Memory B cell (primary cell): ENCODE results near the gene FILIP1.
"Not testable (repeated sequence)": the region's sequence is repeated elsewhere in the genome, so short reads cannot be mapped to it uniquely, and the experiment has no call there.

Experiments used
- ATAC-seq: fragments of 150-1000 bp; cut with Tn5 transposase; 2 replicates; pipeline ENCODE4 v1.10.0; 2021; ENCODE audit warnings: low read depth, mild to moderate bottlenecking, moderate library complexity
- DNase-seq, 2 donors: peaks; one replicate each; pipeline ENCODE4 v3.0.0; 2022; ENCODE audit warnings: low spot score in 2 of 2
- H3K27ac Mint-ChIP-seq: one replicate; pipeline ENCODE4 v1.8.0; 2022; ENCODE audit warnings: mild to moderate bottlenecking, moderate library complexity, mixed read lengths
- H3K27me3 Mint-ChIP-seq: one replicate; pipeline ENCODE4 v1.8.0; 2022; ENCODE audit warnings: mixed read lengths
- H3K36me3 Mint-ChIP-seq: one replicate; pipeline ENCODE4 v1.8.0; 2022; ENCODE audit warnings: mild to moderate bottlenecking, mixed read lengths
- H3K4me1 Mint-ChIP-seq: one replicate; pipeline ENCODE4 v1.8.0; 2022; ENCODE audit warnings: mixed read lengths
- H3K4me3 Mint-ChIP-seq: one replicate; pipeline ENCODE4 v1.8.0; 2022; ENCODE audit warnings: mild to moderate bottlenecking, moderate library complexity, mixed read lengths
- H3K9me3 Mint-ChIP-seq: one replicate; pipeline ENCODE4 v1.8.0; 2022; ENCODE audit warnings: mixed read lengths

Gene FILIP1

GRCh38 chr6:75449630-75450206 lies 43.9 kb downstream of the FILIP1 start:
- DNase-seq: no peak

GRCh38 chr6:75446241-75446880 lies 47.2 kb downstream of the FILIP1 start:
- Mint-ChIP-seq H3K36me3 (no peaks in the 10 kb centered on the region), H3K9me3 (peaks cover 6% of the 10 kb centered on the region), H3K4me3 (no peak overlapping the region), H3K27ac (no peak overlapping the region), H3K27me3 (peaks cover 5% of the 10 kb centered on the region), H3K4me1 (no peaks in the 10 kb centered on the region)
- DNase-seq (no peak), ATAC-seq (no peak)

More at GRCh38 chr6:75449630-75450206, 43.9 kb downstream of the FILIP1 start:
- Mint-ChIP-seq H3K9me3 (peaks cover 4% of the 10 kb centered on the region), H3K4me1 (no peaks in the 10 kb centered on the region), H3K27me3 (peaks cover 5% of the 10 kb centered on the region), H3K4me3 (no peak overlapping the region), H3K27ac (no peak overlapping the region), H3K36me3 (no peaks in the 10 kb centered on the region)
- ATAC-seq: no peak

- Mint-ChIP-seq H3K9me3 (peaks cover 6% of the 10 kb centered on the region), H3K36me3 (no peaks in the 10 kb centered on the region), H3K27ac (no peak overlapping the region), H3K27me3 (peaks cover 5% of the 10 kb centered on the region), H3K4me3 (no peak overlapping the region), H3K4me1 (no peaks in the 10 kb centered on the region)
- ATAC-seq: no peak
- DNase-seq: no peak
Observed at GRCh38 chr6:75445738-75446137, 47.9 kb downstream of the FILIP1 start.

GRCh38 chr6:75444899-75445298 lies 48.7 kb downstream of the FILIP1 start:
- H3K4me3 Mint-ChIP-seq: no peak overlapping the region
- H3K4me1 Mint-ChIP-seq: no peaks in the 10 kb centered on the region
- no peak for ATAC-seq
- peaks cover 5% of the 10 kb centered on the region for H3K27me3 Mint-ChIP-seq
- no peak for DNase-seq
- no peaks in the 10 kb centered on the region for H3K36me3 Mint-ChIP-seq
- H3K9me3 Mint-ChIP-seq: peaks cover 6% of the 10 kb centered on the region
- H3K27ac Mint-ChIP-seq: no peak overlapping the region

GRCh38 chr6:75441883-75442282 lies 51.7 kb downstream of the FILIP1 start:
- not testable (repeated sequence) for H3K36me3 Mint-ChIP-seq, H3K27ac Mint-ChIP-seq, ATAC-seq, H3K4me3 Mint-ChIP-seq, DNase-seq, H3K9me3 Mint-ChIP-seq, H3K27me3 Mint-ChIP-seq, H3K4me1 Mint-ChIP-seq

GRCh38 chr6:75441479-75441878 lies 52.1 kb downstream of the FILIP1 start:
- H3K36me3 Mint-ChIP-seq, H3K4me1 Mint-ChIP-seq, ATAC-seq, H3K27ac Mint-ChIP-seq, H3K4me3 Mint-ChIP-seq, H3K9me3 Mint-ChIP-seq, H3K27me3 Mint-ChIP-seq, DNase-seq: not testable (repeated sequence)

DNA sequence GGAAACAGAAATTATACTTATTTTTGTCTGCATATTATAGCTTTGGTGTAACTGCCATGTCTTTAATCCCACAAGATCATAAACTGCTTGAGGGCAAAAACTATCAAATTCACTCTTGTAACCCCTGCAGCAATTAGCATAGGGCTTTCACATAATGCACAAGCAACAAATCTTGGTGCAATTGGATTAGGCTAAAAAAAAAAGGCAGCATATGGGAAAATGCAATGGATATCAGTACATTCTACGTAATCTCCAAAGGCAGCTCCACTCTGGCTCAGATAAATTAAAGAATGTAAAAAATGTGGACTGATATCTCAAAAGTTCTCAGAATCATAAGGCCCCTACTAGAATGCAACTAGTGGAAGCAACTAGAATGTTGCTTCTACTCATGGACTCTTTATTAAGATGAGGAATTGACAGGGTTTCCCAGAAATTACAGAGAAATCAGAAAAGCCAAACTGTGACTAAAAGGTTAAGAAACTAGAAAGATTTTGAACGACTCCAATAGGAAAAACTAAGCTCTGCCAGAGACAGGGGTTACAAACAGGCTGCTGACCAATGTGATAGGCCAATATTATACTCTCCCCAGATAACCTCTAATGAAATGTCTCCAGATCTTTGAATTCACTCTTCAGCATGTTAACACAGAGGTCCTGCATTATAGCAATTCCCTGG lies 55.0 kb downstream of the FILIP1 start:
- Mint-ChIP-seq H3K4me1 (no peaks in the 10 kb centered on the region), H3K4me3 (no peak overlapping the region), H3K36me3 (no peaks in the 10 kb centered on the region), H3K27me3 (peaks cover 2% of the 10 kb centered on the region), H3K9me3 (peaks cover 2% of the 10 kb centered on the region), H3K27ac (no peak overlapping the region)
- ATAC-seq (no peak), DNase-seq (no peak)

GRCh38 chr6:75438013-75438431 lies 55.6 kb downstream of the FILIP1 start:
- peaks cover 2% of the 10 kb centered on the region for H3K9me3 Mint-ChIP-seq
- H3K4me1 Mint-ChIP-seq: no peaks in the 10 kb centered on the region
- DNase-seq: no peak
- no peaks in the 10 kb centered on the region for H3K36me3 Mint-ChIP-seq
- no peak overlapping the region for H3K27ac Mint-ChIP-seq
- no peak overlapping the region for H3K4me3 Mint-ChIP-seq
- no peak for ATAC-seq
- peaks cover 2% of the 10 kb centered on the region for H3K27me3 Mint-ChIP-seq

GRCh38 chr6:75437421-75437891 lies 56.1 kb downstream of the FILIP1 start:
- H3K27me3 Mint-ChIP-seq: peaks cover 2% of the 10 kb centered on the region
- ATAC-seq (no peak), DNase-seq (no peak)
- no peaks in the 10 kb centered on the region for H3K36me3 Mint-ChIP-seq
- no peaks in the 10 kb centered on the region for H3K4me1 Mint-ChIP-seq
- no peak overlapping the region for H3K4me3 Mint-ChIP-seq
- H3K27ac Mint-ChIP-seq: no peak overlapping the region
- no peaks in the 10 kb centered on the region for H3K9me3 Mint-ChIP-seq

GRCh38 chr6:75436869-75437268 lies 56.7 kb downstream of the FILIP1 start:
- H3K9me3 Mint-ChIP-seq: no peaks in the 10 kb centered on the region
- no peaks in the 10 kb centered on the region for H3K36me3 Mint-ChIP-seq
- no peak overlapping the region for H3K27ac Mint-ChIP-seq
- H3K4me1 Mint-ChIP-seq: no peaks in the 10 kb centered on the region
- DNase-seq (no peak), ATAC-seq (no peak)
- no peak overlapping the region for H3K4me3 Mint-ChIP-seq
- peaks cover 2% of the 10 kb centered on the region for H3K27me3 Mint-ChIP-seq

DNA sequence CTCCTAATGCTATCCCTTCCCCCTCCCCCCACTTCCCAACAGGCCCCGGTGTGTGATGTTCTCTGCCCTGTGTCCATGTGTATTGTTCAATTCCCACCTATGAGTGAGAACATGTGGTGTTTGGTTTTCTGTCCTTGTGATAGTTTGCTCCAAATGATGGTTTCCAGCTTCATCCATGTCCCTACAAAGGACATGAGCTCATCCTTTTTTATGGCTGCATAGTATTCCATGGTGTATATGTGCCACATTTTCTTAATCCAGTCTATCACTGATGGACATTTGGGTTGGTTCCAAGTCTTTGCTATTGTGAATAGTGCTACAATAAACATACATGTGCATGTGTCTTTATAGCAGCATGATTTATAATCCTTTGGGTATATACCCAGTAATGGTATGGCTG lies 60.8 kb downstream of the FILIP1 start:
- H3K9me3 Mint-ChIP-seq, H3K4me3 Mint-ChIP-seq, H3K4me1 Mint-ChIP-seq, H3K27me3 Mint-ChIP-seq, H3K27ac Mint-ChIP-seq, ATAC-seq, H3K36me3 Mint-ChIP-seq, DNase-seq: not testable (repeated sequence)

DNA sequence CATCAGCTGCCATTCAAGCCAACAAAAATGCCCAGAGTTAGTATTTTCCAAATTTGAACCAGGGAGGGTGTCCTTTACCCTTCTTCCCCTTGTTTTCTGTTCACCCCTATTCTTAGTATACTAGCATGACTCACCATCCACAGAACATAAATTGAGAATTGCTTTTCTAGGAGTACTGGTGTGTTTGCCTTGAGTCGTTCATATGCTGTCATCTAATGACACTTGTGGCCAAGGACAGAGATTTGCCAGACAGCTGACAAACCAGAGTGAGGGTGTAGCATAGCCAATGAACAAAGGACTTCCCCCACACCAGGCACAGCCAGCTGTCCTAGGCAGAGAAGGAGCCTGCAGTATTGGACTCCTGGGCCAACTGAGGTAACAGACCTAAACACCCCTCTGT lies 62.2 kb downstream of the FILIP1 start:
- ATAC-seq: no peak
- H3K36me3 Mint-ChIP-seq: no peaks in the 10 kb centered on the region
- H3K9me3 Mint-ChIP-seq: peaks cover 3% of the 10 kb centered on the region
- H3K4me1 Mint-ChIP-seq: no peaks in the 10 kb centered on the region
- no peak overlapping the region for H3K27ac Mint-ChIP-seq
- no peak for DNase-seq
- H3K4me3 Mint-ChIP-seq: no peak overlapping the region
- peaks cover 3% of the 10 kb centered on the region for H3K27me3 Mint-ChIP-seq

DNA sequence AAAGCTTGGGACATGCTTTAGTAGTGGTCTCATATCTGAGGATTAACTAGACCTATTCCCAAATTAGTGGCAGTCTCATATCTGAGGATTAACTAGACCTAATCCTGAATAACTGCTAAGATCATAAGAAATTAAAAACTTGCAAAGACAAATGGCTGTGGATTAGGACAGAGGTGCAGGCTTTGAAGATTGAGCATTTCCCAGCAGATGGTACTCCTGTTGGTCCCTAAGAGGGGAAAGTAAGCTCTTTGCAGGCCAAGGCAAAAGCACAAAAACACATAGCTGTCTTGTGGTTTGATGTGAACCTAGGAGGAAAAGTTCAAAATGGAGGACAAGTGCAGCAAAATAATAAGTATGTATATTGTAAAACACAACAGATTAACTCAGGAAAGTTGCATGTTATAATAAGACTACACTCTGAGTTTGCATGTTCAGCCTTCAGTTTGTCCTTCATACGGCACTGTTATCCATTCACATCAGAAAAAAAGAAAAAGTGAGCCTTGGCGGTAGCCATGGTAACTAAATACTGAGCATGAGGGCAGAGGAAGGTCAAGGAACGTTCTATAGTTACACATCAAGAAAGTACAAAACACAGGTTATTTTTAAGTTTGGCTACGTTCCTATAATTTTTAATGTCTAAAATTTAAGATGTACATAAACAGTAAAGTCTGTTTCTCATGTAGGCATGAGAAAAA lies 62.8 kb downstream of the FILIP1 start:
- Mint-ChIP-seq H3K4me3 (no peak overlapping the region), H3K36me3 (no peaks in the 10 kb centered on the region), H3K27ac (no peak overlapping the region), H3K27me3 (peaks cover 4% of the 10 kb centered on the region), H3K9me3 (peaks cover 3% of the 10 kb centered on the region), H3K4me1 (no peaks in the 10 kb centered on the region)
- no peak for ATAC-seq
- DNase-seq: no peak

DNA sequence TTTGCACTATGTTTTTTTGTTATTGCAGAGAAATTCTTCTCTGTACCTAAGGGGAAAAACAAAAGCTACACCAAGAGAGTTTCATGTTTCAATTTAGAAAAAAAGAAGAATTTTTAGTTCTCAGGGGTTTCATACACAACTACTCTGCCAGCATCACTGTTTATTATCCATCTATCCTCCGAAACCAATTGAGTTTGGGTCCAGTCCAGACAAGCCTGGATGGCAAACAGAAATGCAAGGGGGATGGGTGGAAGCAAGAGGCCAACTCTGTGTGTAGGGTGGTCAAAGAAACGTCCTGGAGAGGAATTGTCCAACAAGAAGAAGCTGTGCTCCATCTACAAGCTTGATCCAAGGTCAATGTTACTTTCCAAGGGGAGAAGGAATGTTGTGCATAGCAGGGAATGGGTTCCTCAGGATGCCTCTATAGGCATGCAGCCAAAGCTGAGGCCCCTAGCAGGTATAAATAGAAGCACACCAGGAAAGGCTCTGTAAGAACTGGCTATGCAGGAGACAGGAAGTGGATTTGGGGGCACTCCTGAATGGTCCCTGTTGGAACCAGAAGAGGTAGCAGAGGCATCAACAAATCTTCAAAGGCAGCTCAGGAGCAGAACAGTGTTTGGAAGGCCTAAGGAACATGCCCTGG lies 64.4 kb downstream of the FILIP1 start:
- ATAC-seq: no peak
- Mint-ChIP-seq H3K36me3 (no peaks in the 10 kb centered on the region), H3K9me3 (peaks cover 3% of the 10 kb centered on the region), H3K4me3 (no peak overlapping the region), H3K27me3 (peaks cover 3% of the 10 kb centered on the region), H3K27ac (no peak overlapping the region), H3K4me1 (no peaks in the 10 kb centered on the region)
- DNase-seq: no peak
